H1 (cell line): Measurements from ENCODE around the gene GAK. TPM values are rescaled to one million over a fixed set of nuclear protein-coding genes. Genes with fewer than 3 reads are reported as not detected.
A peak's percentile ranks its signal among the peaks of the same experiment; 100 is the strongest.

Experiments
- CTCF ChIA-PET: fragments of 300-600 bp; sonication (Branson Sonifier 250); formaldehyde crosslinking; loops from one replicate; lab custom pipeline; 2021; ENCODE audit not compliant: partially characterized antibody; lab: Charles Lee
- POLR2A ChIA-PET: fragments of 300-600 bp; sonication (Branson Sonifier 250); formaldehyde crosslinking; loops from one replicate; lab custom pipeline; 2021; ENCODE audit warnings: inconsistent platforms; ENCODE audit not compliant: partially characterized antibody; lab: Charles Lee
- DNase-seq, 2 experiments: peaks; one replicate each; pipeline versions ENCODE4 v3.0.0 to v3.0.0-alpha.2; 2010 to 2022; ENCODE audit warnings: low spot score in 2 of 2, low read depth in 1 of 2, mixed read lengths in 1 of 2
- FAIRE-seq: peaks from 2 replicates; lab custom pipeline; 2011; peaks lifted over from hg19 to GRCh38; lab: Jason Lieb, UNC
- H2AFZ ChIP-seq: 2 replicates; pipeline ENCODE4 v1.8.1; 2012; ENCODE audit warnings: low read length, inconsistent platforms
- H2AK5ac ChIP-seq: 2 replicates; pipeline ENCODE4 v1.6.1; 2013; ENCODE audit warnings: low read depth, low read length
- H2BK120ac ChIP-seq: replicated peaks from 2 replicates; pipeline ENCODE3; 2013; ENCODE audit warnings: low read depth, low read length, inconsistent platforms
- H2BK12ac ChIP-seq: 2 replicates; pipeline ENCODE4 v1.6.1; 2013; ENCODE audit warnings: low read depth, low read length
- H2BK15ac ChIP-seq: 2 replicates; pipeline ENCODE4 v1.6.1; 2013; ENCODE audit warnings: low read length
- H2BK20ac ChIP-seq: 2 replicates; pipeline ENCODE4 v1.6.1; 2013; ENCODE audit warnings: low read length
- H2BK5ac ChIP-seq: 2 replicates; pipeline ENCODE4 v1.6.1; 2013; ENCODE audit warnings: low read depth, low read length
- H3K14ac ChIP-seq: 2 replicates; pipeline ENCODE4 v1.6.1; 2013; ENCODE audit warnings: inconsistent platforms; ENCODE audit not compliant: insufficient read length
- H3K18ac ChIP-seq: 2 replicates; pipeline ENCODE4 v1.6.1; 2013; ENCODE audit warnings: low read length; ENCODE audit errors: extremely low read depth
- H3K23ac ChIP-seq: 2 replicates; pipeline ENCODE4 v1.6.1; 2013; ENCODE audit warnings: inconsistent platforms; ENCODE audit not compliant: insufficient read length
- H3K23me2 ChIP-seq: 2 replicates; pipeline ENCODE4 v1.6.1; 2013; ENCODE audit warnings: low read depth, low read length
- H3K27ac ChIP-seq: 2 replicates; pipeline ENCODE4 v1.6.1; 2011; ENCODE audit warnings: low read depth, low read length, inconsistent platforms
- H3K27me3 ChIP-seq, 4 experiments: replicated peaks in 1 of 4; 1 replicate in 1 of 4; 2 replicates in 3 of 4; pipeline versions ENCODE4 v1.6.1 to v1.8.1; 2011 to 2013; ENCODE audit warnings: low read length in 3 of 4, mild to moderate bottlenecking in 3 of 4, inconsistent platforms in 2 of 4, mixed read lengths in 2 of 4, moderate library complexity in 1 of 4; ENCODE audit not compliant: control insufficient read depth in 3 of 4, insufficient read depth in 3 of 4; ENCODE audit errors: extremely low read depth in 1 of 4
- H3K36me3 ChIP-seq, 4 experiments: 2 replicates each; pipeline versions ENCODE4 v1.6.1 to v1.8.1; 2011 to 2013; ENCODE audit warnings: mild to moderate bottlenecking in 4 of 4, low read length in 3 of 4, moderate library complexity in 2 of 4, control low read depth in 1 of 4, inconsistent platforms in 1 of 4; ENCODE audit not compliant: insufficient read depth in 4 of 4, control insufficient read depth in 2 of 4
- H3K4ac ChIP-seq: replicated peaks from 2 replicates; pipeline ENCODE3; 2013; ENCODE audit warnings: low read length, low read depth, mixed read lengths, inconsistent platforms; ENCODE audit not compliant: insufficient read length
- H3K4me1 ChIP-seq, 4 experiments: replicated peaks in 1 of 4; 1 replicate in 1 of 4; 2 replicates in 3 of 4; pipeline versions ENCODE4 v1.6.1 to v1.8.1; 2011 to 2013; ENCODE audit warnings: low read length in 3 of 4, inconsistent platforms in 2 of 4, mixed read lengths in 1 of 4; ENCODE audit not compliant: insufficient read depth in 4 of 4, control insufficient read depth in 3 of 4
- H3K4me2 ChIP-seq, 2 experiments: 2 replicates each; pipeline versions ENCODE4 v1.6.1 to v1.8.1; 2011 to 2013; ENCODE audit warnings: low read depth in 2 of 2, low read length in 2 of 2, control low read depth in 1 of 2, inconsistent platforms in 1 of 2, mild to moderate bottlenecking in 1 of 2; ENCODE audit not compliant: insufficient read depth in 1 of 2
- H3K4me3 ChIP-seq, 4 experiments: fragments of 200-600, 300-600 bp in 1 of 4; sonication (generic), shearing (Covaris generic), sonication (Bioruptor Twin) in 1 of 4; 2 replicates each; pipeline versions ENCODE4 v1.5.1 to v1.8.1; 2011 to 2016; ENCODE audit warnings: low read length in 4 of 4, low read depth in 3 of 4, control low read depth in 2 of 4, inconsistent platforms in 2 of 4, mild to moderate bottlenecking in 2 of 4, mixed read lengths in 1 of 4, moderate library complexity in 1 of 4; ENCODE audit not compliant: insufficient read depth in 2 of 4; ENCODE audit errors: extremely low read depth in 1 of 4
- H3K56ac ChIP-seq: replicated peaks from 2 replicates; pipeline ENCODE3; 2013; ENCODE audit warnings: low read depth, mild to moderate bottlenecking, mixed read lengths, low read length, inconsistent platforms; ENCODE audit not compliant: insufficient read length
- H3K79me1 ChIP-seq: 2 replicates; pipeline ENCODE4 v1.6.1; 2013; ENCODE audit warnings: low read depth, low read length, control low read depth
- H3K79me2 ChIP-seq, 2 experiments: 2 replicates each; pipeline versions ENCODE4 v1.6.1 to v1.8.1; 2012 to 2013; ENCODE audit warnings: low read length in 2 of 2, mild to moderate bottlenecking in 2 of 2, inconsistent platforms in 1 of 2; ENCODE audit not compliant: insufficient read depth in 2 of 2, control insufficient read depth in 1 of 2
- H3K9ac ChIP-seq, 4 experiments: replicated peaks in 1 of 4; 1 replicate in 1 of 4; 2 replicates in 3 of 4; pipeline versions ENCODE4 v1.6.1 to v1.8.1; 2011 to 2013; ENCODE audit warnings: low read depth in 3 of 4, low read length in 3 of 4, control low read depth in 2 of 4, mild to moderate bottlenecking in 2 of 4, moderate library complexity in 2 of 4, inconsistent platforms in 1 of 4; ENCODE audit errors: extremely low read depth in 1 of 4
- H3K9me3 ChIP-seq, 2 experiments: 2 replicates each; pipeline versions ENCODE4 v1.6.1 to v1.8.1; 2012 to 2013; ENCODE audit warnings: mild to moderate bottlenecking in 2 of 2, moderate library complexity in 2 of 2, control low read depth in 1 of 2, inconsistent platforms in 1 of 2, low read depth in 1 of 2, low read length in 1 of 2, mixed read lengths in 1 of 2; ENCODE audit not compliant: insufficient read depth in 2 of 2
- H4K20me1 ChIP-seq, 2 experiments: replicated peaks in 1 of 2; 2 replicates each; pipeline versions ENCODE3 to v1.8.1; 2011 to 2013; ENCODE audit warnings: inconsistent platforms in 2 of 2, low read length in 2 of 2, mild to moderate bottlenecking in 1 of 2; ENCODE audit not compliant: insufficient read depth in 2 of 2, control insufficient read depth in 1 of 2
- H4K5ac ChIP-seq: 2 replicates; pipeline ENCODE4 v1.6.1; 2013; ENCODE audit warnings: low read length, low read depth, mixed read lengths, inconsistent platforms; ENCODE audit not compliant: insufficient read length
- H4K8ac ChIP-seq: 2 replicates; pipeline ENCODE4 v1.8.0; 2013; ENCODE audit warnings: mild to moderate bottlenecking, moderate library complexity, low read length, inconsistent platforms; ENCODE audit not compliant: insufficient read depth; ENCODE audit errors: extremely low read depth
- H4K91ac ChIP-seq: replicated peaks from 2 replicates; pipeline ENCODE3; 2013; ENCODE audit warnings: low read length, mixed read lengths, inconsistent platforms; ENCODE audit not compliant: insufficient read length
- EP300 ChIP-seq, 2 experiments: IDR thresholded peaks; 1 replicate in 1 of 2; 2 replicates in 1 of 2; pipeline ENCODE4 v1.6.1; 2011 to 2012; ENCODE audit warnings: low read depth in 2 of 2, low read length in 2 of 2, mild to moderate bottlenecking in 2 of 2, borderline replicate concordance in 1 of 2, inconsistent platforms in 1 of 2, moderate library complexity in 1 of 2
- RXRA ChIP-seq: IDR thresholded peaks from 2 replicates; pipeline ENCODE4 v1.6.1; 2011; ENCODE audit warnings: low read depth, mild to moderate bottlenecking, low read length, moderate library complexity; ENCODE audit not compliant: insufficient read depth
- WGBS, 2 experiments: shearing (Covaris generic) in 1 of 2; methylation state at CpG; one replicate each; pipeline versions ENCODE4 v1.1.6 to v1.1.7; 2013 to 2015; ENCODE audit warnings: low lambda C conversion rate in 2 of 2, mixed read lengths in 2 of 2, inconsistent platforms in 1 of 2, low coverage in 1 of 2, missing lambda C conversion rate in 1 of 2; ENCODE audit not compliant: insufficient replicate concordance in 2 of 2, insufficient coverage in 1 of 2, insufficient read length in 1 of 2; ENCODE audit errors: extremely low coverage in 1 of 2, missing lambda C conversion rate in 1 of 2; 5-methylcytosine and 5-hydroxymethylcytosine counted together
- polyA plus RNA-seq, 7 experiments: library from polyadenylated mRNA; depleted of rRNA in 3 of 7; stranded (reverse) in 5 of 7; unstranded in 2 of 7; fragments of >200 nt in 5 of 7; fragments of 200-250 nt in 2 of 7; gene quantifications; 1 replicate in 5 of 7; 2 replicates in 1 of 7; 4 replicates in 1 of 7; pipeline versions ENCODE4 v1.2.1 to v1.2.3, GENCODE V29; 2011 to 2013; ENCODE audit warnings: missing spikeins in 2 of 7, mixed read lengths in 2 of 7
- total RNA-seq: library from RNA; stranded (reverse); fragmentation: NEBNext Ultra II Directional; extraction: Animal tissue kit (Norgen Biotek cat#: 25700); gene quantifications from 2 replicates; pipeline ENCODE4 v1.2.1, GENCODE V29; 2021
- TF ChIP-seq, protein P1 (sequence below): IDR thresholded peaks from 2 replicates; pipeline ENCODE4 v1.6.1; 2012; ENCODE audit warnings: inconsistent platforms

The GAK gene
- total and polyA plus RNA-seq, 2 of the 8 experiments (the other 6 are each of a cell fraction or from before 2014, with no cell fraction given) = 31.5 to 70.8 TPM

DNA sequence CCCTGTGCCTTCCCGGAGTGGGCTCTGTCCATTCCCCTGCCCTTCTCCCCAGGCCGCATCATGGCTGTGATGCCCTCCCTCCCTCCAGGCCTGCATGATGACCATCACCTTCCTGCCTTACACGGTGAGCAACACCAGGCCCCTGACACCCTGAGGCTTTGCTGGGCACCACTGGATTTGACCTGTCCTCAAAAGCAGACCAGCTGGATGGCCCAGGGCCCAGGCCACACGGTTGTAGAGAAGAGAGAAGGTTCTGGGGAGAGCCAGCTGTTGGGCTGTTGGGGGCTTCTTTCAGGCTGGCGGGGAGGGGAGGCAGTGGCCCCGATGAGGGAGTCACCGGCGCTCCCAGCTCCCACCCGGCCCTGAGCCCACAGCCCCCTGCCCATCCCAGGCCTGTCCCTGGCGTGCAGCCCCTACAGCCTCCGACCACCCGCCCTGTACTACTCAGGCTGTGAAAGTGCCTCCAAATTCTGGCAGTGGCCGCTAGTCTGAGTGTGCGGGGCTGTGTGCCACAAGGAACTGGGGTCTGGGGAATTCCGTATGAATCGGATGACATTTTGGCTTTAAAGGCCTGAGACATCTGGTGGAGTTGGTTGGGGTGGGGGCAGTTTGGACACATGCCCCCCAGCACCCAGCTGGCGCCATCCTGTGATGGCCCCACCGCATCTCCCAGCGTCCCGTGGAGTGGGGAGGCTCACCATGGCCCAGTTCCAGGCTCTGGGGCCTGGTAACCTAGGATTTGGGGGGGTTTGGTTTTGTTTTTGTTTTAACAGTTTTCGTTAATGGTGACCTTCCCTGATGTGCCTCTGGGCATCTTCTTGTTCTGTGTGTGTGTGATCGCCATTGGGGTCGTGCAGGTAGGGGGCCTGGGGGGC, 19.7 kb upstream of the GAK start:
- Histone ChIP-seq H3K23me2 (no peaks in the 10 kb centered on the region; the same call in 1 of the 2 replicates), H3K14ac (no peak overlapping the region), H2BK15ac (no peak overlapping the region), H3K4me1 (no peaks in the 10 kb centered on the region; a peak in 1 of 7 replicates), H3K23ac (no peak overlapping the region), H3K36me3 (no peaks in the 10 kb centered on the region), H2BK20ac (no peak overlapping the region), H3K79me2 (no peaks in the 10 kb centered on the region), H2BK5ac (no peak overlapping the region), H2AK5ac (no peak overlapping the region), H3K27me3 (peaks cover 0 to 3% (median 0%) of the 10 kb centered on the region in 4 experiments; a peak in 1 of 7 replicates), H2AFZ (no peak overlapping the region), H3K18ac (no peak overlapping the region), H3K9me3 (no peaks in the 10 kb centered on the region), H3K4me3 (no peak overlapping the region), H4K5ac (no peak overlapping the region), H3K9ac (no peak overlapping the region), H2BK120ac (no peak overlapping the region), H2BK12ac (no peak overlapping the region), H3K56ac (no peak overlapping the region), H3K4ac (no peak overlapping the region), H3K4me2 (no peak overlapping the region), H3K79me1 (no peaks in the 10 kb centered on the region), H4K8ac (peak overlapping the region; percentile 68; the same call in 1 of the 2 replicates), H3K27ac (no peak overlapping the region), H4K20me1 (peaks cover 0 to 2% of the 10 kb centered on the region in 2 experiments), H4K91ac (no peak overlapping the region)
- no peak for DNase-seq
- FAIRE-seq = no peak
- CTCF ChIA-PET = no interaction called here
- POLR2A ChIA-PET = no interaction called here
- WGBS, 2 experiments = 94% methylated on average over 20 of the region's 23 CpGs; no CpG with 5 or more reads in 1 of the 2 experiments
- TF ChIP-seq, protein P1, sequence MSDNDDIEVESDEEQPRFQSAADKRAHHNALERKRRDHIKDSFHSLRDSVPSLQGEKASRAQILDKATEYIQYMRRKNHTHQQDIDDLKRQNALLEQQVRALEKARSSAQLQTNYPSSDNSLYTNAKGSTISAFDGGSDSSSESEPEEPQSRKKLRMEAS = no peak
- TF ChIP-seq RXRA = no peak
- no peak for TF ChIP-seq EP300 (IDR thresholded peaks at IDR 0.05; ENCODE audit: borderline replicate concordance in 1 of 2, low read depth in 2 of 2, low read length in 2 of 2)
